SK-N-SH treated with all-trans-retinoic acid at 6 μM for 48 hours (cell line): Measurements from ENCODE around the gene FETUB.
A peak's percentile ranks its signal among the peaks of the same experiment; 100 is the strongest.

Experiments used
- ATAC-seq: fragments of 200-7000 bp; cut with Tn5 transposase; 3 replicates; pipeline ENCODE4 v1.9.1; 2020; ENCODE audit warnings: mild to moderate bottlenecking, moderate library complexity
- ARNTL ChIP-seq: fragments of 450-650 bp; formaldehyde crosslinking; IDR thresholded peaks from 2 replicates; pipeline ENCODE4 v1.5.0; 2020; ENCODE audit warnings: low read depth, mild to moderate bottlenecking, moderate library complexity, borderline replicate concordance
- BACH2 ChIP-seq: fragments of 250-450 bp; sonication (Bioruptor Pico); IDR thresholded peaks from 2 replicates; pipeline ENCODE4 v1.9.0; 2021; ENCODE audit warnings: mild to moderate bottlenecking, borderline replicate concordance
- CSDC2 ChIP-seq: fragments of 250-450 bp; sonication (Bioruptor Pico); IDR thresholded peaks from 2 replicates; pipeline ENCODE4 v1.5.0; 2020; ENCODE audit warnings: mild to moderate bottlenecking, moderate library complexity
- ESRRG ChIP-seq: fragments of 250-450 bp; sonication (Bioruptor Pico); IDR thresholded peaks from 2 replicates; pipeline ENCODE4 v1.6.1; 2021; ENCODE audit warnings: mild to moderate bottlenecking
- GLIS3 ChIP-seq: fragments of 250-450 bp; sonication (Bioruptor Pico); IDR thresholded peaks from 2 replicates; pipeline ENCODE4 v1.5.0; 2020; ENCODE audit warnings: mild to moderate bottlenecking, moderate library complexity
- ISL1 ChIP-seq: fragments of 250-450 bp; sonication (Bioruptor Pico); IDR thresholded peaks from 2 replicates; pipeline ENCODE4 v2.1.2; 2022; ENCODE audit warnings: mild to moderate bottlenecking, moderate library complexity
- OSR1 ChIP-seq: fragments of 250-450 bp; sonication (Bioruptor Pico); IDR thresholded peaks from 2 replicates; pipeline ENCODE4 v1.8.0; 2022; ENCODE audit warnings: moderate library complexity, mild to moderate bottlenecking, inconsistent platforms
- PPARA ChIP-seq: fragments of 250-450 bp; sonication (Bioruptor Pico); IDR thresholded peaks from 2 replicates; pipeline ENCODE4 v1.5.0; 2020; ENCODE audit warnings: mild to moderate bottlenecking, borderline replicate concordance
- RARB ChIP-seq: fragments of 250-450 bp; sonication (Bioruptor Pico); IDR thresholded peaks from 2 replicates; pipeline ENCODE4 v1.8.0; 2021; ENCODE audit warnings: mild to moderate bottlenecking, moderate library complexity
- SNAI2 ChIP-seq: fragments of 250-450 bp; sonication (Bioruptor Pico); IDR thresholded peaks from 2 replicates; pipeline ENCODE4 v1.5.0; 2020; ENCODE audit warnings: mild to moderate bottlenecking, moderate library complexity
- TCF4 ChIP-seq: fragments of 250-450 bp; sonication (Bioruptor Pico); IDR thresholded peaks from 2 replicates; pipeline ENCODE4 v1.8.0; 2021; ENCODE audit warnings: mild to moderate bottlenecking, moderate library complexity, borderline replicate concordance
- ZFP3 ChIP-seq: fragments of 250-450 bp; sonication (Bioruptor Pico); IDR thresholded peaks from 2 replicates; pipeline ENCODE4 v1.5.0; 2020; ENCODE audit warnings: mild to moderate bottlenecking, moderate library complexity
- ZNF565 ChIP-seq: fragments of 450-650 bp; formaldehyde crosslinking; conservative IDR thresholded peaks from 2 replicates; pipeline ENCODE4 v1.5.0; 2020; ENCODE audit warnings: low read depth, mild to moderate bottlenecking, moderate library complexity
- ZNF70 ChIP-seq: fragments of 450-650 bp; formaldehyde crosslinking; IDR thresholded peaks from 2 replicates; pipeline ENCODE4 v1.5.0; 2020; ENCODE audit warnings: mild to moderate bottlenecking, moderate library complexity
- ZNF8 ChIP-seq: fragments of 450-650 bp; formaldehyde crosslinking; IDR thresholded peaks from 2 replicates; pipeline ENCODE4 v1.5.0; 2020; ENCODE audit warnings: mild to moderate bottlenecking, moderate library complexity
- TF ChIP-seq, protein P1 (sequence below): fragments of 250-450 bp; sonication (Bioruptor Pico); IDR thresholded peaks from 2 replicates; pipeline ENCODE4 v1.5.1; 2020; ENCODE audit warnings: low read depth, mild to moderate bottlenecking, moderate library complexity
- TF ChIP-seq, protein P2 (sequence below): fragments of 250-450 bp; sonication (Bioruptor Pico); IDR thresholded peaks from 2 replicates; pipeline ENCODE4 v1.5.1; 2021; ENCODE audit warnings: mild to moderate bottlenecking, moderate library complexity
- TF ChIP-seq, protein P3 (sequence below): fragments of 250-450 bp; sonication (Bioruptor Pico); IDR thresholded peaks from 2 replicates; pipeline ENCODE4 v1.8.0; 2020; ENCODE audit warnings: mild to moderate bottlenecking, moderate library complexity, borderline replicate concordance
- TF ChIP-seq, protein P4 (sequence below): fragments of 250-450 bp; sonication (Bioruptor Pico); IDR thresholded peaks from 2 replicates; pipeline ENCODE4 v1.5.0; 2020; ENCODE audit warnings: mild to moderate bottlenecking, moderate library complexity

The FETUB gene

DNA sequence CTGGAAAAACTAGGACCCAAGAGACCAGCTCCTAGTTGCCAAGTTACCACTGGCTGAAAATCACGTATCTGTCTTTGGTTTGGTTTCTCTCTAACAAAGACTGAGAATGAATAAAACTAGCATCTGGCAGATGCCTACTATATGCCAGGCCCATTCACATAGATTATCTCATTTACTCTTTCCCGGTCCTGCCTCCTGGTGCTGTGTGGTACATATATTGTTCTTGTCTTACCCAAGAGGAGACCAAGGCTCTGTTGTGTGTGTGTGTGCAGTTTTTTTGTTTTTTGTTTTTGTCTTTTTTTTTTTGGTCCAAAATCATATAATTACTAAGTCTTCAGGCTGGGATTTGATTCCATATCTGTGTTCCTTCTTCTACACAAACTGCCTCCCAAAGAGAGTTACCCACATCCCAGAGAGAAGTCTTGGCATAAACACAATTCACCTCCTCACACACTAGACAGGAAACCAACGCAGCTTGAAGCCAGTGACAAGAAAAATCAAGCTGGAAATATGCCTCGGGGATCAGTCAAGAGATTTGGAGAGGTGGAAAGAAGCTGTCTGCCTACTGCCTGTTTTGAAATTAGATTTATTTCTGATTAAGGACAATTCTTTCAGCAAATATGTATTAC, 26.4 kb upstream of the FETUB start:
- TF ChIP-seq ARNTL (no peak), SNAI2 (CRISPR knock-in tag) (no peak), ISL1 (CRISPR knock-in tag) (no peak), BACH2 (no peak), RARB (CRISPR knock-in tag) (no peak), ESRRG (CRISPR knock-in tag) (no peak), PPARA (CRISPR knock-in tag) (no peak), CSDC2 (CRISPR knock-in tag) (no peak), ZNF565 (no peak), OSR1 (CRISPR knock-in tag) (no peak), ZNF70 (CRISPR knock-in tag) (no peak)
- TF ChIP-seq, protein P1, sequence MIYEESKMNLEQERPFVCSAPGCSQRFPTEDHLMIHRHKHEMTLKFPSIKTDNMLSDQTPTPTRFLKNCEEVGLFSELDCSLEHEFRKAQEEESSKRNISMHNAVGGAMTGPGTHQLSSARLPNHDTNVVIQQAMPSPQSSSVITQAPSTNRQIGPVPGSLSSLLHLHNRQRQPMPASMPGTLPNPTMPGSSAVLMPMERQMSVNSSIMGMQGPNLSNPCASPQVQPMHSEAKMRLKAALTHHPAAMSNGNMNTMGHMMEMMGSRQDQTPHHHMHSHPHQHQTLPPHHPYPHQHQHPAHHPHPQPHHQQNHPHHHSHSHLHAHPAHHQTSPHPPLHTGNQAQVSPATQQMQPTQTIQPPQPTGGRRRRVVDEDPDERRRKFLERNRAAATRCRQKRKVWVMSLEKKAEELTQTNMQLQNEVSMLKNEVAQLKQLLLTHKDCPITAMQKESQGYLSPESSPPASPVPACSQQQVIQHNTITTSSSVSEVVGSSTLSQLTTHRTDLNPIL (CRISPR knock-in tag), result no peak
- TF ChIP-seq, protein P2, sequence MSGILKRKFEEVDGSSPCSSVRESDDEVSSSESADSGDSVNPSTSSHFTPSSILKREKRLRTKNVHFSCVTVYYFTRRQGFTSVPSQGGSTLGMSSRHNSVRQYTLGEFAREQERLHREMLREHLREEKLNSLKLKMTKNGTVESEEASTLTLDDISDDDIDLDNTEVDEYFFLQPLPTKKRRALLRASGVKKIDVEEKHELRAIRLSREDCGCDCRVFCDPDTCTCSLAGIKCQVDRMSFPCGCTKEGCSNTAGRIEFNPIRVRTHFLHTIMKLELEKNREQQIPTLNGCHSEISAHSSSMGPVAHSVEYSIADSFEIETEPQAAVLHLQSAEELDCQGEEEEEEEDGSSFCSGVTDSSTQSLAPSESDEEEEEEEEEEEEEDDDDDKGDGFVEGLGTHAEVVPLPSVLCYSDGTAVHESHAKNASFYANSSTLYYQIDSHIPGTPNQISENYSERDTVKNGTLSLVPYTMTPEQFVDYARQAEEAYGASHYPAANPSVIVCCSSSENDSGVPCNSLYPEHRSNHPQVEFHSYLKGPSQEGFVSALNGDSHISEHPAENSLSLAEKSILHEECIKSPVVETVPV (CRISPR knock-in tag), result no peak
- TF ChIP-seq, all 23 proteins: peak for 0
- ATAC-seq, result no peak

DNA sequence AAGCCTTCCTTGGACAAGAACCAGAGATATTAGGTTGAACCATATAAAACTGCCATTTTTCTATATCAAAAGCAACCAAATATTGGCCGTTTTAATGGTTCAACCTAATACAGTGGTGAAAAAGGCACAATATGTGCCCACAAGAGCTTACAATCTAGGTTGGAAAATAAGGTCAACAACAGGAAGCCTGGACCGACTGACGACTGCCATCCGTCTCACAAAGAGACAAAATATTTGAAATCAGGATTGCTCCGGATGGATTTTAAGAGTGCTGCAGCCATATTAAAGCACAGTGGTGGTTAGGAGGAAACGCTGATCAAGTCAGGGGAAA, 26.0 kb upstream of the FETUB start:
- ATAC-seq, result no peak
- TF ChIP-seq, protein P2 (CRISPR knock-in tag), result no peak
- TF ChIP-seq CSDC2 (CRISPR knock-in tag), result no peak
- no peak for TF ChIP-seq GLIS3
- TF ChIP-seq ZNF8 (CRISPR knock-in tag), result no peak
- TF ChIP-seq TCF4 (CRISPR knock-in tag), result no peak
- TF ChIP-seq ZNF70 (CRISPR knock-in tag), result no peak
- no peak for TF ChIP-seq BACH2
- TF ChIP-seq, protein P3, sequence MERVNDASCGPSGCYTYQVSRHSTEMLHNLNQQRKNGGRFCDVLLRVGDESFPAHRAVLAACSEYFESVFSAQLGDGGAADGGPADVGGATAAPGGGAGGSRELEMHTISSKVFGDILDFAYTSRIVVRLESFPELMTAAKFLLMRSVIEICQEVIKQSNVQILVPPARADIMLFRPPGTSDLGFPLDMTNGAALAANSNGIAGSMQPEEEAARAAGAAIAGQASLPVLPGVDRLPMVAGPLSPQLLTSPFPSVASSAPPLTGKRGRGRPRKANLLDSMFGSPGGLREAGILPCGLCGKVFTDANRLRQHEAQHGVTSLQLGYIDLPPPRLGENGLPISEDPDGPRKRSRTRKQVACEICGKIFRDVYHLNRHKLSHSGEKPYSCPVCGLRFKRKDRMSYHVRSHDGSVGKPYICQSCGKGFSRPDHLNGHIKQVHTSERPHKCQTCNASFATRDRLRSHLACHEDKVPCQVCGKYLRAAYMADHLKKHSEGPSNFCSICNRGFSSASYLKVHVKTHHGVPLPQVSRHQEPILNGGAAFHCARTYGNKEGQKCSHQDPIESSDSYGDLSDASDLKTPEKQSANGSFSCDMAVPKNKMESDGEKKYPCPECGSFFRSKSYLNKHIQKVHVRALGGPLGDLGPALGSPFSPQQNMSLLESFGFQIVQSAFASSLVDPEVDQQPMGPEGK, result no peak
- no peak for TF ChIP-seq ESRRG (CRISPR knock-in tag)
- TF ChIP-seq, protein P4, sequence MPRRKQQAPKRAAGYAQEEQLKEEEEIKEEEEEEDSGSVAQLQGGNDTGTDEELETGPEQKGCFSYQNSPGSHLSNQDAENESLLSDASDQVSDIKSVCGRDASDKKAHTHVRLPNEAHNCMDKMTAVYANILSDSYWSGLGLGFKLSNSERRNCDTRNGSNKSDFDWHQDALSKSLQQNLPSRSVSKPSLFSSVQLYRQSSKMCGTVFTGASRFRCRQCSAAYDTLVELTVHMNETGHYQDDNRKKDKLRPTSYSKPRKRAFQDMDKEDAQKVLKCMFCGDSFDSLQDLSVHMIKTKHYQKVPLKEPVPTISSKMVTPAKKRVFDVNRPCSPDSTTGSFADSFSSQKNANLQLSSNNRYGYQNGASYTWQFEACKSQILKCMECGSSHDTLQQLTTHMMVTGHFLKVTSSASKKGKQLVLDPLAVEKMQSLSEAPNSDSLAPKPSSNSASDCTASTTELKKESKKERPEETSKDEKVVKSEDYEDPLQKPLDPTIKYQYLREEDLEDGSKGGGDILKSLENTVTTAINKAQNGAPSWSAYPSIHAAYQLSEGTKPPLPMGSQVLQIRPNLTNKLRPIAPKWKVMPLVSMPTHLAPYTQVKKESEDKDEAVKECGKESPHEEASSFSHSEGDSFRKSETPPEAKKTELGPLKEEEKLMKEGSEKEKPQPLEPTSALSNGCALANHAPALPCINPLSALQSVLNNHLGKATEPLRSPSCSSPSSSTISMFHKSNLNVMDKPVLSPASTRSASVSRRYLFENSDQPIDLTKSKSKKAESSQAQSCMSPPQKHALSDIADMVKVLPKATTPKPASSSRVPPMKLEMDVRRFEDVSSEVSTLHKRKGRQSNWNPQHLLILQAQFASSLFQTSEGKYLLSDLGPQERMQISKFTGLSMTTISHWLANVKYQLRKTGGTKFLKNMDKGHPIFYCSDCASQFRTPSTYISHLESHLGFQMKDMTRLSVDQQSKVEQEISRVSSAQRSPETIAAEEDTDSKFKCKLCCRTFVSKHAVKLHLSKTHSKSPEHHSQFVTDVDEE (CRISPR knock-in tag), result no peak

DNA sequence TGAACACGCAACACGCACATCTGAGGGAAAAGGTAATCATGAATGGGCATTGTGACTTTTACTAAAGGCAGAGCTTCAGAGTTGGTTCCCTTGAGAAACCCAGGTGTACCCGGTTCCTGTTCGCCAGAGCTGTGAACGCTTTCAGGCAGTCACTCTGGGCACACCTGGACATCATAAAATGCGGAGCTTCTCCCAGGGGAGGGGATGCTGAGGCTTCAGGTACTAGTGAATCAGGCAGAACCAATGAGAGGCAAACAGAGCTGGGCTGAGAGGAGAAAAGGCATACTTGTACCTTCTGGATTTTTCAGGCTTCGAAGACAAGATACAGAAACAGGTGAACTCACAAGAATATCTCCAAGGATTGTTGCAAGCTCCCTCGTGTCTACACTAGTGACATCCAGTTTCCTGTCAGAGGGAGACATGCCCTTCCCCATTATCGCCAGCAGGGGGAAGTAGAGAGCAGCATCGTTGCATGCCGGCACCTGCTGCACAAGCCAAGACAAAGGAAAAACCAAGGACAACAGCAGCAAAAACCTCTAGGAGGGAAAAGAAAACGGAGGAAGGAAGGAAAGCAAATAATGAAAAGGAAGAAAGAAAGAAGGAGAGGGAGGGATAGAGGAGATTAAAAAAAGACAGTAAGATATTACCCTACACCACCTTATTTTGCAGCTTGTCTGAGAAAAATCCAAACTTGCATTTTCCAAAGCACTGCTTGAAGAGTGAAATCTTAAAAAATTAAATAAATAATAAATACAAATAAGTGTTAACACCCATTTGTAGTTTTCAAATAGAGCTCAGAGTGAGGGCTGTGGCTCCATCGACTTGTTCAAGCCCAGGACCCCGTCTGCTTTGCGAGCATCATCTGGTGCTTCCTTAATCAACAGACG, 25.4 kb upstream of the FETUB start:
- peak; percentile 82 for ATAC-seq
- TF ChIP-seq, protein P2 (CRISPR knock-in tag), result no peak
- TF ChIP-seq ISL1 (CRISPR knock-in tag), result no peak
- no peak for TF ChIP-seq ESRRG (CRISPR knock-in tag)
- no peak for TF ChIP-seq OSR1 (CRISPR knock-in tag)
- no peak for TF ChIP-seq PPARA (CRISPR knock-in tag)
- TF ChIP-seq ZNF70 (CRISPR knock-in tag), result no peak
- no peak for TF ChIP-seq BACH2
- no peak for TF ChIP-seq ARNTL
- no peak for TF ChIP-seq GLIS3
- TF ChIP-seq ZFP3 (CRISPR knock-in tag), result no peak
- TF ChIP-seq, protein P3, result no peak
- TF ChIP-seq, protein P1 (CRISPR knock-in tag), result no peak
- no peak for TF ChIP-seq ZNF8 (CRISPR knock-in tag)
